ENCODE measurements around the gene SKIC2. TPM values are rescaled to one million over a fixed set of nuclear protein-coding genes. Genes with fewer than 3 reads are reported as not detected.
"Not testable (repeated sequence)": the region's sequence is repeated elsewhere in the genome, so short reads cannot be mapped to it uniquely, and the experiment has no call there.

The SKIC2 gene
- total and polyA plus RNA-seq, 2 donors (not counting 3 experiments of a cell fraction or from before 2014, with no cell fraction given), result 52.8 to 76.7 TPM

DNA sequence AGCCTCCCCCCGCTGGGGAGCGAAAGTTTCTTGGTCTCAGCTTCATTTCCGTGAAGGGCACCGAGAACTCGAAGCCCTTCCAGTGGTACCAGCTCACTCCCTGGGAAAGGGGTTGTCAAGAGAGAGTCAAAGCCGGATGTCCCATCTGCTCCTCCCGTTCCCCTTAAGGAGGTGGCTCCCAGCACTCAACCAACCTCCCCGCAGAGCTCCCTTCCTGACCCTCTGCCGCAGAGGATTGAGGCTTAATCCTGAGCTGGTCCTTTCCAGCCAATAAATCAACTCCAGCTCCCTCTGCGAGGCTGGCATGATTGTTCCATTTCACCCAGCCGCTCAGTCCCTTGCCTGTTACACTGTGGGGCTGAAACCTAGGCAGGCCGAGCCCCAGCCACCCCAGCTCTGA, 49.6 kb downstream of the SKIC2 start:
- FAIRE-seq; H4K20me1 ChIP-seq (replicated peaks; ENCODE audit: control insufficient read depth, extremely low read depth, insufficient read depth, low read length); CTCF ChIA-PET; H3K36me3 ChIP-seq (ENCODE audit: control insufficient read depth in 2 of 2, extremely low read depth in 1 of 2, insufficient read depth in 2 of 2, low read length in 2 of 2); H3K79me2 ChIP-seq (ENCODE audit: control insufficient read depth, insufficient read depth, low read length); H3K9me3 ChIP-seq (replicated peaks; ENCODE audit: control insufficient read depth, insufficient read depth, low read length); H3K9ac ChIP-seq (replicated peaks; ENCODE audit: extremely low read depth, insufficient read depth, low read length); dilution Hi-C loops (cut with MboI; ENCODE audit: extremely low pct_ligation_motif_present, low sequenced_read_pairs); BruUV-seq (replicated peaks); H3K27me3 ChIP-seq (ENCODE audit: control insufficient read depth in 2 of 2, insufficient read depth in 2 of 2, low read length in 2 of 2); H2AFZ ChIP-seq (ENCODE audit: low read depth, low read length); H3K9me1 ChIP-seq (replicated peaks; ENCODE audit: control insufficient read depth, extremely low read depth, insufficient read depth, low read length); H3K4me1 ChIP-seq (ENCODE audit: control insufficient read depth, extremely low read depth, insufficient read depth, low read length); H3K4me2 ChIP-seq (ENCODE audit: insufficient read depth, low read length); DNase-seq (ENCODE audit: low read depth, low spot score); H3K4me3 ChIP-seq (replicated peaks in 1 of 3; ENCODE audit: insufficient read depth in 1 of 3, low read depth in 1 of 3, low read length in 3 of 3); intact Hi-C loops (cut with micrococcal nuclease); H3K27ac ChIP-seq (ENCODE audit: insufficient read depth, low read depth, low read length); POLR2A ChIA-PET: not testable (repeated sequence)

DNA sequence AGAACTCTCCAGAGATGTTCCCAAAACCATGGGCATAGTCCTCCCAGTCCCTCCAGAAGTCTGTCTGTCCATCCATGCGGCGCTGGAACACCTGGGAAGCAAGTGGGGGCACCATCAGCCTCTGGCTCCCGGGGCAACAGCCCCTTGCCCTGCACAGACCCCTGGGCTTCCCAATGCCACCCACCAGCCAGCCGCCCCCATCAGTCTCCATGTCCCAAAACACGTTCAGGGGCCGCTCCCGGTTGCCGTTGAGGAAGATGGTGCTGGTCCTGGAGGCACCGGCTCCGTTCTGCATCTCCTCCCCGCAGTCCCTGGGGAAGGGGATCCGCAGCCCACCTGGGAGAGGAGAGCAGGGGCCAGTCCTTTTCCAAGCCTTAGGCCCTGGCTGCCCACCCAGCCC, 50.6 kb downstream of the SKIC2 start:
- H3K27me3 ChIP-seq (ENCODE audit: control insufficient read depth in 2 of 2, insufficient read depth in 2 of 2, low read length in 2 of 2); H3K79me2 ChIP-seq (ENCODE audit: control insufficient read depth, insufficient read depth, low read length); POLR2A ChIA-PET; dilution Hi-C loops (cut with MboI; ENCODE audit: extremely low pct_ligation_motif_present, low sequenced_read_pairs); CTCF ChIA-PET; H3K9me3 ChIP-seq (replicated peaks; ENCODE audit: control insufficient read depth, insufficient read depth, low read length); DNase-seq (ENCODE audit: low read depth, low spot score); H3K9me1 ChIP-seq (replicated peaks; ENCODE audit: control insufficient read depth, extremely low read depth, insufficient read depth, low read length); H3K4me1 ChIP-seq (ENCODE audit: control insufficient read depth, extremely low read depth, insufficient read depth, low read length); H2AFZ ChIP-seq (ENCODE audit: low read depth, low read length); H3K9ac ChIP-seq (replicated peaks; ENCODE audit: extremely low read depth, insufficient read depth, low read length); H4K20me1 ChIP-seq (replicated peaks; ENCODE audit: control insufficient read depth, extremely low read depth, insufficient read depth, low read length); H3K4me2 ChIP-seq (ENCODE audit: insufficient read depth, low read length); H3K36me3 ChIP-seq (ENCODE audit: control insufficient read depth in 2 of 2, extremely low read depth in 1 of 2, insufficient read depth in 2 of 2, low read length in 2 of 2); intact Hi-C loops (cut with micrococcal nuclease); FAIRE-seq; H3K4me3 ChIP-seq (replicated peaks in 1 of 3; ENCODE audit: insufficient read depth in 1 of 3, low read depth in 1 of 3, low read length in 3 of 3); H3K27ac ChIP-seq (ENCODE audit: insufficient read depth, low read depth, low read length); BruUV-seq (replicated peaks): not testable (repeated sequence)

DNA sequence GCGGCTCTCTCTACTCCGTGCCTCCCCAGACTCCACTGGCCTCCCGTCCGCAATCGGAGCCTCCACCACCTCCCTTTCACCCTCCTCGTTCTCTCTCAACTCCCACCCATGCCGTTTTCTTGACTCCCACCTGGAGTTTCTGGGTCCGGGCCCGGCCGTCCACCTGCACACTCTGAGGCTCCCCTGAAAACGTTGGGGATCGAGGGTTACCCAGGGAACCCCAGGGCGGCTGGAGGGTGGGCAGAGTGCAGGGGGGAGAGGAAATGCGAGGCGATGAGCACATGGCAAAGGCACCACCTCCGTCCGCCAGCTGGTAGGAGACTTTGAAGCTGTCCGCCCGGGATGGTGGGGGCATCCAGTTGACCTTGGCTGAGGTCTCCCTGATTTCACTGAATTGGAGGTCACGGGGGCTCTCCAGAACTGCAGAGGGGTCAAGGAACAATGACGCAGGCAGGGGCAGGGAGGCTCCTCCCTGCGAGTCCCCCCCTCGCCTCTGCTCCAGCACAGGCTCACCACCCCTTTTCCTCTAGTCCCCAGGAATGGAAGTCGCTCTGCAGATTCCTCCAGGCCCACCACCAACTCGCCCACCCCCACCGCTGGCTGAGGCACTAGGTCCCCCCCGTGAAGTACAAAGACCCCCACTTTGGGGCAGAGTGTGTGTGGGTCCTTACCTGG, 52.0 kb downstream of the SKIC2 start:
- DNase-seq (ENCODE audit: low read depth, low spot score); H3K4me1 ChIP-seq (ENCODE audit: control insufficient read depth, extremely low read depth, insufficient read depth, low read length); H3K27me3 ChIP-seq (ENCODE audit: control insufficient read depth in 2 of 2, insufficient read depth in 2 of 2, low read length in 2 of 2); H3K9me1 ChIP-seq (replicated peaks; ENCODE audit: control insufficient read depth, extremely low read depth, insufficient read depth, low read length); H3K4me2 ChIP-seq (ENCODE audit: insufficient read depth, low read length); H3K9ac ChIP-seq (replicated peaks; ENCODE audit: extremely low read depth, insufficient read depth, low read length); BruUV-seq (replicated peaks); FAIRE-seq; dilution Hi-C loops (cut with MboI; ENCODE audit: extremely low pct_ligation_motif_present, low sequenced_read_pairs); H3K9me3 ChIP-seq (replicated peaks; ENCODE audit: control insufficient read depth, insufficient read depth, low read length); H3K4me3 ChIP-seq (replicated peaks in 1 of 3; ENCODE audit: insufficient read depth in 1 of 3, low read depth in 1 of 3, low read length in 3 of 3); H4K20me1 ChIP-seq (replicated peaks; ENCODE audit: control insufficient read depth, extremely low read depth, insufficient read depth, low read length); H3K79me2 ChIP-seq (ENCODE audit: control insufficient read depth, insufficient read depth, low read length); H3K36me3 ChIP-seq (ENCODE audit: control insufficient read depth in 2 of 2, extremely low read depth in 1 of 2, insufficient read depth in 2 of 2, low read length in 2 of 2); H2AFZ ChIP-seq (ENCODE audit: low read depth, low read length); H3K27ac ChIP-seq (ENCODE audit: insufficient read depth, low read depth, low read length); POLR2A ChIA-PET; CTCF ChIA-PET; intact Hi-C loops (cut with micrococcal nuclease): not testable (repeated sequence)

DNA sequence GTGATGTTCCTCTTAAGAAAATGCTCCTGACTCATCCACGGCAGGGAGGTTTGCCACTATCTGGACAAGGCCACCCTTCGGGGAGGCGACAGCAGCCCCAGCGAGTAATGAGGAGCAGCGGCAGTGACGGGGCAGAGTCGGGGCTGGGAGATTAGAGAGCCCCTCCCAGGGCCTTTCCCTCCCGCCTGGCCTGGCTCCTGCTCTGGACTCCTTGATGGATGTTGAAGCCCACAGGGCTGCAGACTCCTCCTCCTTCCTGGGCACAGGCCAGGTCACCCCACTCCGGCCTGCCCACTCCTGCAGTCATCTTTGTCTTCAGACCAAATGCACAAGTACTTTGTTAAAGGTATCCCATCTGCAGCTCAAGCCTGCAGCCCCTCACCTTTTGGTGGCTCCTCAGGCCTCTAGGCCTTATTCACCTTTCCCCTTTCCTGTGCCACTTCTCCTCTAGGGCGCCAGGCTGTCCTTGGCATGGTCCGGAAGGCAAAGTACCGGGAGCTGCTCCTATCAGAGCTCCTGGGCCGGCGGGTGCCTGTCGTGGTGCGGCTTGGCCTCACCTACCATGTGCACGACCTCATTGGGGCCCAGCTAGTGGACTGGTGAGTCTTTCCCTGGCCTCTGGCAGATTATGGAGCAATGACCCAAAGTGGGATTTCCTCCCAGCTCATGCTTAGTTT, 54.1 kb downstream of the SKIC2 start:
- H3K79me2 ChIP-seq (ENCODE audit: control insufficient read depth, insufficient read depth, low read length); H3K36me3 ChIP-seq (ENCODE audit: control insufficient read depth in 2 of 2, extremely low read depth in 1 of 2, insufficient read depth in 2 of 2, low read length in 2 of 2); H3K27ac ChIP-seq (ENCODE audit: insufficient read depth, low read depth, low read length); dilution Hi-C loops (cut with MboI; ENCODE audit: extremely low pct_ligation_motif_present, low sequenced_read_pairs); POLR2A ChIA-PET; intact Hi-C loops (cut with micrococcal nuclease); H2AFZ ChIP-seq (ENCODE audit: low read depth, low read length); DNase-seq (ENCODE audit: low read depth, low spot score); CTCF ChIA-PET; H3K27me3 ChIP-seq (ENCODE audit: control insufficient read depth in 2 of 2, insufficient read depth in 2 of 2, low read length in 2 of 2); H3K4me1 ChIP-seq (ENCODE audit: control insufficient read depth, extremely low read depth, insufficient read depth, low read length); BruUV-seq (replicated peaks); H3K9ac ChIP-seq (replicated peaks; ENCODE audit: extremely low read depth, insufficient read depth, low read length); H3K9me1 ChIP-seq (replicated peaks; ENCODE audit: control insufficient read depth, extremely low read depth, insufficient read depth, low read length); H3K4me2 ChIP-seq (ENCODE audit: insufficient read depth, low read length); H3K9me3 ChIP-seq (replicated peaks; ENCODE audit: control insufficient read depth, insufficient read depth, low read length); H4K20me1 ChIP-seq (replicated peaks; ENCODE audit: control insufficient read depth, extremely low read depth, insufficient read depth, low read length); H3K4me3 ChIP-seq (replicated peaks in 1 of 3; ENCODE audit: insufficient read depth in 1 of 3, low read depth in 1 of 3, low read length in 3 of 3): not testable (repeated sequence)
- peak; percentile 61 for FAIRE-seq
